Gastrocnemius medialis (tissue), 4 donors: ENCODE results near the gene CBL.

ENCODE experiments used
- POLR2A ChIP-seq, 2 donors: fragments of 450-650 bp; IDR thresholded peaks; one replicate each; pipeline ENCODE4 v1.6.1; 2017; ENCODE audit warnings: antibody characterized with exemption in 2 of 2, mild to moderate bottlenecking in 2 of 2, moderate library complexity in 2 of 2
- TF ChIP-seq, protein P1 (sequence below), 5 experiments: fragments of 450-650 bp in 3 of 5; fragments of 200-600 bp in 2 of 5; sonication (generic) in 2 of 5; IDR thresholded peaks in 4 of 5; conservative IDR thresholded peaks in 1 of 5; 1 replicate in 4 of 5; 2 replicates in 1 of 5; pipeline ENCODE4 v1.5.1; 2016 to 2019; ENCODE audit warnings: antibody characterized with exemption in 5 of 5, mild to moderate bottlenecking in 3 of 5, moderate library complexity in 3 of 5

DNA sequence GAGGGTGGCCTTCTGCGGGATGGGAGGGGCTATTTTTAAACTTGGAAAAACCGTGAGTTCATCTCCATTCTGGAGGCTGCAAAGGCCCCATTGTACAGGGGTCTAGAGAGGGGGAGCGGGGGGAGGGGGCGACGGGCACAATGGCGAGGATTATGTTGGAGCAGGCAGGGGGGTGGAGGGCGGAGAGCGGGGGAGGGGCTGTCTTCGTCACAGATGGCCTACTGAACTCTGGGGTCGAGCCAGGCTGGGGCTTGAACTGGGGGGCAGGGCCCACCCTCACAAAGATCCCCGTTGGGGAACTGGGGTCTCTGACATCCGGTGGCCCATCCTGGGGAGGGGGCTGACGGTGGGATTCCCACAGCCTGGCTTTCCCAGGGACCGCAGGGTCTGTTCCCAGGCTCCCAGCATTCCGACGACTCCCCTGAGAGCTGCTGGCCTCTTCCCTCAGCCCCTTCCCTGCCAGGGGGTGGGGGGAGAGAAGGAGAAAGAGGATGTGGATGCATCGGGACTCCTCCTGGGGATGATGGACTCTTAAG is 114.2 kb downstream of the CBL start:
- TF ChIP-seq POLR2A (IDR thresholded peaks at IDR 0.05), result no peak
- TF ChIP-seq, protein P1, sequence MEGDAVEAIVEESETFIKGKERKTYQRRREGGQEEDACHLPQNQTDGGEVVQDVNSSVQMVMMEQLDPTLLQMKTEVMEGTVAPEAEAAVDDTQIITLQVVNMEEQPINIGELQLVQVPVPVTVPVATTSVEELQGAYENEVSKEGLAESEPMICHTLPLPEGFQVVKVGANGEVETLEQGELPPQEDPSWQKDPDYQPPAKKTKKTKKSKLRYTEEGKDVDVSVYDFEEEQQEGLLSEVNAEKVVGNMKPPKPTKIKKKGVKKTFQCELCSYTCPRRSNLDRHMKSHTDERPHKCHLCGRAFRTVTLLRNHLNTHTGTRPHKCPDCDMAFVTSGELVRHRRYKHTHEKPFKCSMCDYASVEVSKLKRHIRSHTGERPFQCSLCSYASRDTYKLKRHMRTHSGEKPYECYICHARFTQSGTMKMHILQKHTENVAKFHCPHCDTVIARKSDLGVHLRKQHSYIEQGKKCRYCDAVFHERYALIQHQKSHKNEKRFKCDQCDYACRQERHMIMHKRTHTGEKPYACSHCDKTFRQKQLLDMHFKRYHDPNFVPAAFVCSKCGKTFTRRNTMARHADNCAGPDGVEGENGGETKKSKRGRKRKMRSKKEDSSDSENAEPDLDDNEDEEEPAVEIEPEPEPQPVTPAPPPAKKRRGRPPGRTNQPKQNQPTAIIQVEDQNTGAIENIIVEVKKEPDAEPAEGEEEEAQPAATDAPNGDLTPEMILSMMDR (IDR thresholded peaks at IDR 0.05 in 4 of 5, conservative IDR thresholded peaks at IDR 0.05 in 1 of 5), result no peak
